ENCODE data around the gene IL16. TPM values are rescaled to one million over a fixed set of nuclear protein-coding genes. Genes with fewer than 3 reads are reported as not detected.

Gene IL16
- total RNA-seq, 3 donors from 2014 or later, result 11.1 to 40.5 (median 20.3) TPM

DNA sequence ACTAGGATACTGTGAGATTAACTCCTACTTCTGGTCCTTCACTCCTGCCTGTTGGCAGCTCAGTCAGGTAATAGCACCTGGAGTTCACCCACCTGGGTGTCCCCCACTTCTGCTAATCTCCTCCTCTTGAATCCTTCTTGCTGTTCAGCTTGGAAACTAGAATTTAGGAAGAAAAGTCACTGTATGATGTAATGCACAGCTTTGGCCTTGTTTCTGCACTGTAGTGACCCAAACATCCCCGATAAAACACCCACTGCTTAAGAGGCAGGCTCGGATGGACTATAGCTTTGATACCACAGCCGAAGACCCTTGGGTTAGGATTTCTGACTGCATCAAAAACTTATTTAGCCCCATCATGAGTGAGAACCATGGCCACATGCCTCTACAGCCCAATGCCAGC, 102.5 kb downstream of the IL16 start:
- Histone ChIP-seq H3K4me1 (peaks cover 0 to 4% of the 10 kb centered on the region in 2 donors), H3K27me3 (no peaks in the 10 kb centered on the region), H3K9me3 (no peaks in the 10 kb centered on the region), H3K27ac (no peak overlapping the region), H3K36me3 (no peaks in the 10 kb centered on the region), H3K4me3 (peak overlapping the region in 2 of 3 donors; percentile 19 to 33)
- TF ChIP-seq, protein P1, sequence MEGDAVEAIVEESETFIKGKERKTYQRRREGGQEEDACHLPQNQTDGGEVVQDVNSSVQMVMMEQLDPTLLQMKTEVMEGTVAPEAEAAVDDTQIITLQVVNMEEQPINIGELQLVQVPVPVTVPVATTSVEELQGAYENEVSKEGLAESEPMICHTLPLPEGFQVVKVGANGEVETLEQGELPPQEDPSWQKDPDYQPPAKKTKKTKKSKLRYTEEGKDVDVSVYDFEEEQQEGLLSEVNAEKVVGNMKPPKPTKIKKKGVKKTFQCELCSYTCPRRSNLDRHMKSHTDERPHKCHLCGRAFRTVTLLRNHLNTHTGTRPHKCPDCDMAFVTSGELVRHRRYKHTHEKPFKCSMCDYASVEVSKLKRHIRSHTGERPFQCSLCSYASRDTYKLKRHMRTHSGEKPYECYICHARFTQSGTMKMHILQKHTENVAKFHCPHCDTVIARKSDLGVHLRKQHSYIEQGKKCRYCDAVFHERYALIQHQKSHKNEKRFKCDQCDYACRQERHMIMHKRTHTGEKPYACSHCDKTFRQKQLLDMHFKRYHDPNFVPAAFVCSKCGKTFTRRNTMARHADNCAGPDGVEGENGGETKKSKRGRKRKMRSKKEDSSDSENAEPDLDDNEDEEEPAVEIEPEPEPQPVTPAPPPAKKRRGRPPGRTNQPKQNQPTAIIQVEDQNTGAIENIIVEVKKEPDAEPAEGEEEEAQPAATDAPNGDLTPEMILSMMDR (IDR thresholded peaks at IDR 0.05), result no peak
- TF ChIP-seq POLR2A (IDR thresholded peaks at IDR 0.05) (no peak), POLR2AphosphoS5 (IDR thresholded peaks at IDR 0.05) (no peak)
- no peak for DNase-seq (ENCODE audit: low spot score in 2 of 2)
- intact Hi-C loops (cut with DNase I; ENCODE audit: low total_unique reads), result no loop called here

DNA sequence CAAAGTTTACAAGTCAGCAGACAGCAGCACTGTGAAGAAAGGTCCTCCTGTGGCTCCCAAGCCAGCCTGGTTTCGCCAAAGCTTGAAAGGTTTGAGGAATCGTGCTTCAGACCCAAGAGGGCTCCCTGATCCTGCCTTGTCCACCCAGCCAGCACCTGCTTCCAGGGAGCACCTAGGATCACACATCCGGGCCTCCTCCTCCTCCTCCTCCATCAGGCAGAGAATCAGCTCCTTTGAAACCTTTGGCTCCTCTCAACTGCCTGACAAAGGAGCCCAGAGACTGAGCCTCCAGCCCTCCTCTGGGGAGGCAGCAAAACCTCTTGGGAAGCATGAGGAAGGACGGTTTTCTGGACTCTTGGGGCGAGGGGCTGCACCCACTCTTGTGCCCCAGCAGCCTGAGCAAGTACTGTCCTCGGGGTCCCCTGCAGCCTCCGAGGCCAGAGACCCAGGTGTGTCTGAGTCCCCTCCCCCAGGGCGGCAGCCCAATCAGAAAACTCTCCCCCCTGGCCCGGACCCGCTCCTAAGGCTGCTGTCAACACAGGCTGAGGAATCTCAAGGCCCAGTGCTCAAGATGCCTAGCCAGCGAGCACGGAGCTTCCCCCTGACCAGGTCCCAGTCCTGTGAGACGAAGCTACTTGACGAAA, 103.1 kb downstream of the IL16 start:
- TF ChIP-seq POLR2AphosphoS5 (IDR thresholded peaks at IDR 0.05) (no peak), POLR2A (IDR thresholded peaks at IDR 0.05) (no peak)
- TF ChIP-seq, protein P1 (IDR thresholded peaks at IDR 0.05), result no peak
- Histone ChIP-seq H3K4me3 (peak overlapping the region in 2 of 3 donors; percentile 18 to 19), H3K27ac (no peak overlapping the region)

DNA sequence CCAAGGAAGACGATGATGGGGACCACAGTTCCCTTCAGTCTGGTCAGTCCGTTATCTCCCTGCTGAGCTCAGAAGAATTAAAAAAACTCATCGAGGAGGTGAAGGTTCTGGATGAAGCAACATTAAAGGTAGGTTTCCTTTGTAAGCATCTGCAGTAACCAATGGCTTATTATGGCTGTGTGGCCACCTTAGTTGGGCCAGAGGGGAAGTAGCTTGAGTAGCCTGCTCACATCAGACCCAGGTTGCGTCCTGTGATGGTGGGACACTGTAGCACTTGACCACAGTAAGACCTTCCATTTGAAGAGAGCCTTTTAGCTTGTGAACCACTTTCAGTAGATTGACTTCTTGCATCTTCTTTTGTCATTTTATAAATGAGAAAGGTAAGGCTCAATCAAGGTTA, 104.7 kb downstream of the IL16 start:
- Histone ChIP-seq H3K27me3 (no peaks in the 10 kb centered on the region), H3K4me3 (no peak overlapping the region), H3K9me3 (no peaks in the 10 kb centered on the region), H3K36me3 (no peaks in the 10 kb centered on the region), H3K4me1 (peaks cover 0 to 4% of the 10 kb centered on the region in 2 donors), H3K27ac (no peak overlapping the region)
- TF ChIP-seq, protein P1 (IDR thresholded peaks at IDR 0.05), result no peak
- TF ChIP-seq POLR2A (IDR thresholded peaks at IDR 0.05), result no peak
- no peak for TF ChIP-seq POLR2AphosphoS5 (IDR thresholded peaks at IDR 0.05)
- DNase-seq (ENCODE audit: low spot score in 2 of 2), result no peak
- intact Hi-C loops (cut with DNase I; ENCODE audit: low total_unique reads), result no loop called here

More for the DNA sequence above, 103.1 kb downstream of the IL16 start:
- no peaks in the 10 kb centered on the region for H3K27me3 ChIP-seq
- intact Hi-C loops (cut with DNase I; ENCODE audit: low total_unique reads), result no loop called here
- H3K9me3 ChIP-seq, result no peaks in the 10 kb centered on the region
- H3K4me1 ChIP-seq, result peaks cover 0 to 4% of the 10 kb centered on the region in 2 donors
- no peak for DNase-seq (ENCODE audit: low spot score in 2 of 2)
- no peaks in the 10 kb centered on the region for H3K36me3 ChIP-seq

DNA sequence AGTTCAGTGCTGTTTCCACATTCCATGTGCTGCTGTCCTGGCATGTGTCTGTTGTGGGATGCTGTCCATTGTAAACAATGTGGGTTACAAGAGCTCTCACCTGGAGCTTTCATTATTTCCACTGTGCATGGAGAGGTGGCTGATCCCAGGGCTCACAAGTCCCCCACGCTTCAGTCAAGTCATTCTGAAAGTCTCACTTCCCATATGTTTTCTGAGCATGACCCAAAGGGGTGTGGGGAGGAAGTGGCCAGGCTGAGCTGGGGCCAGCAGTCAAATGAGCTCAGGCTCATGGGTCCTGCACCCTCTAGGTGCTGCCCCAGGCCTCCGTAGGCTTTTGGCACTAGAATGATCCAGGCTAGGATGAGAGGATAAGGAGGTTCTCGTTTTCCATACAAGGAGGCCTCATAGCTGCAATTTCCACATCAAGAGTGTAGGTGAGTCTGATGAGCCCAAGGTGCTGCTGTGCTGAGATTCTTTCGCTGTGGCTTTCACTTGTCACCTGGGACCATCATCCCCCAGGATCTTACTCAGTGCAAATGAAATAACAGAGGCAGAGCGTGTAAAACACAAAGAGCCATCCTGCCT, 105.2 kb downstream of the IL16 start:
- Histone ChIP-seq H3K27me3 (no peaks in the 10 kb centered on the region), H3K4me1 (peaks cover 0 to 4% of the 10 kb centered on the region in 2 donors), H3K27ac (peak overlapping the region in 1 of 2 donors; percentile 12), H3K36me3 (no peaks in the 10 kb centered on the region), H3K9me3 (no peaks in the 10 kb centered on the region), H3K4me3 (no peak overlapping the region)
- TF ChIP-seq POLR2A (IDR thresholded peaks at IDR 0.05) (no peak), POLR2AphosphoS5 (IDR thresholded peaks at IDR 0.05) (no peak)
- TF ChIP-seq, protein P1 (IDR thresholded peaks at IDR 0.05), result no peak
- intact Hi-C loops (cut with DNase I; ENCODE audit: low total_unique reads), result no loop called here
- DNase-seq (ENCODE audit: low spot score in 2 of 2), result no peak

DNA sequence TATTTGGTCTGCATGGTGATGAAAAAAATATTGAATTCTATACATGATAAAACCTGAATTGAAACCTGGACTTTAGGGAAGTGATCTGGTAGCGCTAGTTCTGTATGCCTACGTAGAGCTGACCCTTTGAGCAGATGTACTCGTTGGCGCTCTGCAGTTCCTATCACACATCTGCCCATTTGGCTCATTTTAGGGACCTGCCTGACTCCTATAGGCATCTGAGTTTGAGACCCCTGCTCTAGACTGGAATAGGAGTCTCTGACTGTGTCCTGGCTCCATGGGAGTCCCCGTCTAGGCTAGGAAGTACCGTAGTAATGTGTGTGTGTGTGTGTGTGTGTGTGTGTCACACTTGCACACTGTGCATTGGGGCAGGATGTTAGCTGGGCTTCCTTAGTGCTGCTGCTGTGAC, 106.0 kb downstream of the IL16 start:
- Histone ChIP-seq H3K27me3 (no peaks in the 10 kb centered on the region), H3K36me3 (no peaks in the 10 kb centered on the region)
- intact Hi-C loops (cut with DNase I; ENCODE audit: low total_unique reads), result no loop called here

More for the DNA sequence above, 106.0 kb downstream of the IL16 start:
- Histone ChIP-seq H3K9me3 (no peaks in the 10 kb centered on the region), H3K4me3 (no peak overlapping the region), H3K4me1 (peaks cover 0 to 4% of the 10 kb centered on the region in 2 donors), H3K27ac (no peak overlapping the region)
- TF ChIP-seq, protein P1 (IDR thresholded peaks at IDR 0.05), result no peak
- no peak for TF ChIP-seq POLR2AphosphoS5 (IDR thresholded peaks at IDR 0.05)
- no peak for TF ChIP-seq POLR2A (IDR thresholded peaks at IDR 0.05)
- no peak for DNase-seq (ENCODE audit: low spot score in 2 of 2)

Measured in breast epithelium (tissue), 4 donors.